ENCODE data around the gene HNRNPA3. TPM values are rescaled to one million over a fixed set of nuclear protein-coding genes. Genes with fewer than 3 reads are reported as not detected.

HNRNPA3 gene
- polyA plus RNA-seq, 1 donor from 2014 or later = 134 TPM

DNA sequence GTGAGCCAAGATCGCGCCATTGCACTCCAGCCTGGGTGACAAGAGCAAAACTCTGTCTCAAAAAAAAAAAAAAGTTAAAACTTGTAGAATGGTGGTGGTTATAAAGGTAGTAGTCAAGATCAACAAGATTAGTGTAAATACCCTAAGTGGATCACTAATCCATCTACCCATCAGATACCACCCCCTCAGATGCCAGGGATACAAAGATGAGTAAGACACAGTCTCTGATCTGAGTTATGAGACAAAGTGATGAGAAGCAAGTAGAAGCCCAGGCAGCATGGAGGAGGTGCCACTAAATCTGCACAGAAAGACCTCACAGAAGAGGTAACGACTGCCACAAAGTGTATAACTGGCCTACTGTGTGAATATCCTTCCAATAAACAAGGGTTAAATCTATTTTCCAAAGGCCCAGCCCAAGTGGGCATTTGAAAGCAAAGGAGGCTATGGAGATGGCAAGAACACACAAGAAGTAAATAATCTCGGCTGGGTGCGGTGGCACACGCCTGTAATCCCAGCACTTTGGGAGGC is 31.7 kb downstream of the HNRNPA3 start:
- no peaks in the 10 kb centered on the region for H3K36me3 ChIP-seq (ENCODE audit: insufficient read depth, low read length)
- H3K9me3 ChIP-seq (ENCODE audit: low read length) = no peaks in the 10 kb centered on the region
- no peaks in the 10 kb centered on the region for H3K27me3 ChIP-seq (ENCODE audit: insufficient read depth, low read depth, low read length)
- no peak overlapping the region for H3K9ac ChIP-seq (ENCODE audit: low read length)
- H3F3A ChIP-seq (ENCODE audit: insufficient read depth, low read length, poor library complexity, severe bottlenecking) = no peaks in the 10 kb centered on the region
- no peak overlapping the region for H3K4me2 ChIP-seq (ENCODE audit: low read length)
- peaks cover 2% of the 10 kb centered on the region for H3K79me2 ChIP-seq (replicated peaks; ENCODE audit: insufficient read depth, low read length)
- H3K4me3 ChIP-seq (ENCODE audit: low read length) = no peak overlapping the region
- no peak overlapping the region for H2AFZ ChIP-seq (ENCODE audit: low read depth, low read length)
- H3K9me2 ChIP-seq (ENCODE audit: insufficient read depth, low read length) = no peaks in the 10 kb centered on the region
- TF ChIP-seq MXI1 (conservative IDR thresholded peaks at IDR 0.05; ENCODE audit: poor library complexity, severe bottlenecking) = no peak
- TF ChIP-seq EZH2 (IDR thresholded peaks at IDR 0.05; ENCODE audit: borderline replicate concordance, insufficient read depth, low read length, poor library complexity, severe bottlenecking) = no peak
- no peak for TF ChIP-seq EP300 (conservative IDR thresholded peaks at IDR 0.05; ENCODE audit: poor library complexity, severe bottlenecking)
- no peak for TF ChIP-seq TAF1 (IDR thresholded peaks at IDR 0.05; ENCODE audit: low read depth)
- TF ChIP-seq, protein P1, sequence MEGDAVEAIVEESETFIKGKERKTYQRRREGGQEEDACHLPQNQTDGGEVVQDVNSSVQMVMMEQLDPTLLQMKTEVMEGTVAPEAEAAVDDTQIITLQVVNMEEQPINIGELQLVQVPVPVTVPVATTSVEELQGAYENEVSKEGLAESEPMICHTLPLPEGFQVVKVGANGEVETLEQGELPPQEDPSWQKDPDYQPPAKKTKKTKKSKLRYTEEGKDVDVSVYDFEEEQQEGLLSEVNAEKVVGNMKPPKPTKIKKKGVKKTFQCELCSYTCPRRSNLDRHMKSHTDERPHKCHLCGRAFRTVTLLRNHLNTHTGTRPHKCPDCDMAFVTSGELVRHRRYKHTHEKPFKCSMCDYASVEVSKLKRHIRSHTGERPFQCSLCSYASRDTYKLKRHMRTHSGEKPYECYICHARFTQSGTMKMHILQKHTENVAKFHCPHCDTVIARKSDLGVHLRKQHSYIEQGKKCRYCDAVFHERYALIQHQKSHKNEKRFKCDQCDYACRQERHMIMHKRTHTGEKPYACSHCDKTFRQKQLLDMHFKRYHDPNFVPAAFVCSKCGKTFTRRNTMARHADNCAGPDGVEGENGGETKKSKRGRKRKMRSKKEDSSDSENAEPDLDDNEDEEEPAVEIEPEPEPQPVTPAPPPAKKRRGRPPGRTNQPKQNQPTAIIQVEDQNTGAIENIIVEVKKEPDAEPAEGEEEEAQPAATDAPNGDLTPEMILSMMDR (IDR thresholded peaks at IDR 0.05; ENCODE audit: poor library complexity, severe bottlenecking) = no peak
- TF ChIP-seq RAD21 (conservative IDR thresholded peaks at IDR 0.05) = no peak
- TF ChIP-seq SMC3 (conservative IDR thresholded peaks at IDR 0.05; ENCODE audit: poor library complexity) = no peak
- TF ChIP-seq, protein P2, sequence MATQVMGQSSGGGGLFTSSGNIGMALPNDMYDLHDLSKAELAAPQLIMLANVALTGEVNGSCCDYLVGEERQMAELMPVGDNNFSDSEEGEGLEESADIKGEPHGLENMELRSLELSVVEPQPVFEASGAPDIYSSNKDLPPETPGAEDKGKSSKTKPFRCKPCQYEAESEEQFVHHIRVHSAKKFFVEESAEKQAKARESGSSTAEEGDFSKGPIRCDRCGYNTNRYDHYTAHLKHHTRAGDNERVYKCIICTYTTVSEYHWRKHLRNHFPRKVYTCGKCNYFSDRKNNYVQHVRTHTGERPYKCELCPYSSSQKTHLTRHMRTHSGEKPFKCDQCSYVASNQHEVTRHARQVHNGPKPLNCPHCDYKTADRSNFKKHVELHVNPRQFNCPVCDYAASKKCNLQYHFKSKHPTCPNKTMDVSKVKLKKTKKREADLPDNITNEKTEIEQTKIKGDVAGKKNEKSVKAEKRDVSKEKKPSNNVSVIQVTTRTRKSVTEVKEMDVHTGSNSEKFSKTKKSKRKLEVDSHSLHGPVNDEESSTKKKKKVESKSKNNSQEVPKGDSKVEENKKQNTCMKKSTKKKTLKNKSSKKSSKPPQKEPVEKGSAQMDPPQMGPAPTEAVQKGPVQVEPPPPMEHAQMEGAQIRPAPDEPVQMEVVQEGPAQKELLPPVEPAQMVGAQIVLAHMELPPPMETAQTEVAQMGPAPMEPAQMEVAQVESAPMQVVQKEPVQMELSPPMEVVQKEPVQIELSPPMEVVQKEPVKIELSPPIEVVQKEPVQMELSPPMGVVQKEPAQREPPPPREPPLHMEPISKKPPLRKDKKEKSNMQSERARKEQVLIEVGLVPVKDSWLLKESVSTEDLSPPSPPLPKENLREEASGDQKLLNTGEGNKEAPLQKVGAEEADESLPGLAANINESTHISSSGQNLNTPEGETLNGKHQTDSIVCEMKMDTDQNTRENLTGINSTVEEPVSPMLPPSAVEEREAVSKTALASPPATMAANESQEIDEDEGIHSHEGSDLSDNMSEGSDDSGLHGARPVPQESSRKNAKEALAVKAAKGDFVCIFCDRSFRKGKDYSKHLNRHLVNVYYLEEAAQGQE (IDR thresholded peaks at IDR 0.05; ENCODE audit: borderline replicate concordance) = no peak
- no peak for TF ChIP-seq POLR2AphosphoS5 (IDR thresholded peaks at IDR 0.05)
- no peak overlapping the region for H3K27ac ChIP-seq (ENCODE audit: low read length)
- no peaks in the 10 kb centered on the region for H4K20me1 ChIP-seq (ENCODE audit: insufficient read depth)

DNA sequence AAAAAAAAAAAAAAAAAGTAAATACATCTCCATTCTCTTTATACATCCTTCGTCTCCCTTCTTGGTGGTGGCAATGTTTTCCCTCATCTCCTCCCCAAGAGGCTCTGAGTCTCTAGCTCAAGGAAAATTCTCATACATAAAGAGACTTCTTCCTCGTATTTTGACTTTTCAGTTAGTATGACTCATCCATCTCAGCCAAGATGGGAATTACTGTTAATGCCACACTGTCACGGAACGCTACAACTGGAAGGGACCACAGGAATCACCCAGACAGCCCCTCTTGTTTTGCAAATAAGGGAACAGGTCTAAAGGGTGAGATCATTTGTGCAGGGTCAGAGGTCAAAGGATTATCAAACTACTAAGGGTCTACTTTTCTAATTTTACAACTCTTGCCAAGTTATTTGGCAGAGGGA is 32.4 kb downstream of the HNRNPA3 start:
- Histone ChIP-seq H2AFZ (ENCODE audit: low read depth, low read length) (no peak overlapping the region), H4K20me1 (ENCODE audit: insufficient read depth) (no peaks in the 10 kb centered on the region), H3K9me2 (ENCODE audit: insufficient read depth, low read length) (no peaks in the 10 kb centered on the region), H3K9ac (ENCODE audit: low read length) (no peak overlapping the region), H3K4me2 (ENCODE audit: low read length) (no peak overlapping the region), H3K27ac (ENCODE audit: low read length) (no peak overlapping the region), H3K9me3 (ENCODE audit: low read length) (no peaks in the 10 kb centered on the region), H3K27me3 (ENCODE audit: insufficient read depth, low read depth, low read length) (no peaks in the 10 kb centered on the region), H3F3A (ENCODE audit: insufficient read depth, low read length, poor library complexity, severe bottlenecking) (no peaks in the 10 kb centered on the region), H3K4me3 (ENCODE audit: low read length) (no peak overlapping the region), H3K36me3 (ENCODE audit: insufficient read depth, low read length) (no peaks in the 10 kb centered on the region), H3K79me2 (replicated peaks; ENCODE audit: insufficient read depth, low read length) (peaks cover 2% of the 10 kb centered on the region)
- no peak for TF ChIP-seq EZH2 (IDR thresholded peaks at IDR 0.05; ENCODE audit: borderline replicate concordance, insufficient read depth, low read length, poor library complexity, severe bottlenecking)
- TF ChIP-seq POLR2AphosphoS5 (IDR thresholded peaks at IDR 0.05) = no peak
- no peak for TF ChIP-seq TAF1 (IDR thresholded peaks at IDR 0.05; ENCODE audit: low read depth)
- TF ChIP-seq, protein P1 (IDR thresholded peaks at IDR 0.05; ENCODE audit: poor library complexity, severe bottlenecking) = no peak
- TF ChIP-seq MXI1 (conservative IDR thresholded peaks at IDR 0.05; ENCODE audit: poor library complexity, severe bottlenecking) = no peak
- TF ChIP-seq EP300 (conservative IDR thresholded peaks at IDR 0.05; ENCODE audit: poor library complexity, severe bottlenecking) = no peak
